Heart left ventricle (tissue), 16 donors: Measurements from ENCODE around the gene TFIP11. TPM values are rescaled to one million over a fixed set of nuclear protein-coding genes. Genes with fewer than 3 reads are reported as not detected.

Experiments used
- ATAC-seq, 4 donors: fragments of 200-7000 bp; cut with Tn5 transposase; one replicate each; pipeline ENCODE4 v1.9.1; 2020 to 2022; ENCODE audit warnings: moderate library complexity in 4 of 4, mild to moderate bottlenecking in 3 of 4, moderate number of reproducible peaks in 1 of 4
- DNase-seq, 5 donors: peaks; one replicate each; pipeline ENCODE4 v3.0.0-alpha.2; 2020
- H3K27ac ChIP-seq, 12 donors: fragments of 200-600 bp; sonication (generic) in 4 of 12; one replicate each; pipeline versions ENCODE4 v1.5.0 to v1.8.0; 2016 to 2022; ENCODE audit warnings: mild to moderate bottlenecking in 2 of 12
- H3K27me3 ChIP-seq, 9 donors: fragments of 200-600 bp; sonication (generic) in 2 of 9; one replicate each; pipeline versions ENCODE4 v1.5.1 to v1.8.0; 2016 to 2022; ENCODE audit warnings: mild to moderate bottlenecking in 3 of 9
- H3K36me3 ChIP-seq, 9 donors: fragments of 200-600 bp; sonication (generic) in 2 of 9; one replicate each; pipeline versions ENCODE4 v1.5.0 to v1.8.0; 2018 to 2022; ENCODE audit warnings: mild to moderate bottlenecking in 2 of 9
- H3K4me1 ChIP-seq, 12 donors: fragments of 200-600 bp; sonication (generic) in 4 of 12; one replicate each; pipeline versions ENCODE4 v1.5.0 to v1.8.0; 2016 to 2022; ENCODE audit warnings: mild to moderate bottlenecking in 3 of 12
- H3K4me3 ChIP-seq, 12 donors: fragments of 200-600 bp; sonication (generic) in 4 of 12; one replicate each; pipeline versions ENCODE4 v1.5.0 to v1.8.0; 2017 to 2022; ENCODE audit warnings: mild to moderate bottlenecking in 9 of 12, moderate library complexity in 4 of 12
- H3K9me3 ChIP-seq, 12 donors: fragments of 200-600 bp; sonication (generic) in 4 of 12; one replicate each; pipeline versions ENCODE4 v1.5.0 to v1.8.0; 2016 to 2022; ENCODE audit warnings: mild to moderate bottlenecking in 1 of 12
- POLR2A ChIP-seq, 2 donors: fragments of 450-650 bp; IDR thresholded peaks; one replicate each; pipeline ENCODE4 v1.6.1; 2017; ENCODE audit warnings: antibody characterized with exemption in 2 of 2, mild to moderate bottlenecking in 2 of 2, moderate library complexity in 2 of 2
- WGBS, 4 donors: extraction: QIAGEN DNeasy Blood & Tissue Kit in 2 of 4; methylation state at CpG; one replicate each; pipeline versions ENCODE4 v1.1.5 to v1.1.7; 2013 to 2018; 5-methylcytosine and 5-hydroxymethylcytosine counted together
- intact Hi-C, 10 donors: fragments of 100-400 bp; cut with DNase I; formaldehyde crosslinking; loops; one replicate each; pipeline versions ENCODE4 v1.11.1 to v1.14.2; 2022
- polyA plus RNA-seq, 2 donors: library from polyadenylated mRNA; stranded (reverse); fragments of 200-250 nt; gene quantifications; one replicate each; pipeline ENCODE4 v1.2.3, GENCODE V29; 2013
- total RNA-seq, 9 donors: library from RNA; depleted of rRNA in 2 of 9; stranded (reverse); fragments of >200 nt in 2 of 9; fragmentation: NEBNext Ultra II Directional in 3 of 9; extraction: Animal tissue kit (Norgen Biotek cat#: 25700) in 3 of 9; gene quantifications; one replicate each; pipeline versions ENCODE4 v1.1.0 to v1.2.4, GENCODE V29; 2016 to 2023
- TF ChIP-seq, protein P1 (sequence below), 12 donors: fragments of 200-600 bp; sonication (generic) in 4 of 12; IDR thresholded peaks; one replicate each; pipeline versions ENCODE4 v1.5.0 to v1.8.0; 2018 to 2022; ENCODE audit warnings: antibody characterized with exemption in 12 of 12, mild to moderate bottlenecking in 5 of 12
- donor health status: ischemic (EF 13 %, LVEDD 7.1; RV severe dilation, severe dysfunction).
- donor health status: healthy with polysubstance abuse.
- donor health status: DM: no; HTN: yes; CAD: no.
- donor health status: DM: no; HTN: no; CAD: no.
- donor health status: ischemic (EF 25% LVEDD 6.9; RV normal size, moderate dysfunction).
- donor health status: ischemic (EF 25% LVEDD 5.7; RV mildly dilated, moderate dysfunction).
- donor health status: healthy.
- donor health status: DM: yes; HTN: yes; CAD: no.
- donor health status: ischemic (EF 35%, LVEDD 5.7; RV mildly dilated, moderate dysfunction).
- donor health status: nonischemic (EF 11% LVEDD 7.7; RV severe dilation, severe dysfunction).
- donor health status: DM: yes; HTN: yes; CAD: no.
- donor health status: PGD.
- donor health status: ischemic (EF 29% LVEDD 5.4; RV normal size, mild dysfunction).
- donor health status: nonischemic (EF 23%, LVEDD 6.1; RV moderate dilation, normal function).

TFIP11 gene
- total and polyA plus RNA-seq, 11 donors: 15.1 to 28.0 (median 23.1) TPM

- ATAC-seq: no peak
- WGBS, 4 donors: 92 to 99% (median 96%) methylated on average over 2 of the region's 2 CpGs
- H3K27me3 ChIP-seq: no peaks in the 10 kb centered on the region
- H3K4me1 ChIP-seq: peaks cover 0 to 6% (median 0%) of the 10 kb centered on the region in 12 donors
- no peak overlapping the region for H3K27ac ChIP-seq
- intact Hi-C loops: no loop called here
- TF ChIP-seq, protein P1, sequence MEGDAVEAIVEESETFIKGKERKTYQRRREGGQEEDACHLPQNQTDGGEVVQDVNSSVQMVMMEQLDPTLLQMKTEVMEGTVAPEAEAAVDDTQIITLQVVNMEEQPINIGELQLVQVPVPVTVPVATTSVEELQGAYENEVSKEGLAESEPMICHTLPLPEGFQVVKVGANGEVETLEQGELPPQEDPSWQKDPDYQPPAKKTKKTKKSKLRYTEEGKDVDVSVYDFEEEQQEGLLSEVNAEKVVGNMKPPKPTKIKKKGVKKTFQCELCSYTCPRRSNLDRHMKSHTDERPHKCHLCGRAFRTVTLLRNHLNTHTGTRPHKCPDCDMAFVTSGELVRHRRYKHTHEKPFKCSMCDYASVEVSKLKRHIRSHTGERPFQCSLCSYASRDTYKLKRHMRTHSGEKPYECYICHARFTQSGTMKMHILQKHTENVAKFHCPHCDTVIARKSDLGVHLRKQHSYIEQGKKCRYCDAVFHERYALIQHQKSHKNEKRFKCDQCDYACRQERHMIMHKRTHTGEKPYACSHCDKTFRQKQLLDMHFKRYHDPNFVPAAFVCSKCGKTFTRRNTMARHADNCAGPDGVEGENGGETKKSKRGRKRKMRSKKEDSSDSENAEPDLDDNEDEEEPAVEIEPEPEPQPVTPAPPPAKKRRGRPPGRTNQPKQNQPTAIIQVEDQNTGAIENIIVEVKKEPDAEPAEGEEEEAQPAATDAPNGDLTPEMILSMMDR (IDR thresholded peaks at IDR 0.05): no peak
- TF ChIP-seq POLR2A (IDR thresholded peaks at IDR 0.05): no peak
- peaks cover 0 to 100% (median 99%) of the 10 kb centered on the region in 9 donors for H3K36me3 ChIP-seq
- no peaks in the 10 kb centered on the region for H3K9me3 ChIP-seq
- no peak overlapping the region for H3K4me3 ChIP-seq
- DNase-seq: no peak
Measured at GRCh38 chr22:26470807-26471206, 41.5 kb downstream of the TFIP11 start.

- peaks cover 0 to 100% (median 95%) of the 10 kb centered on the region in 9 donors for H3K36me3 ChIP-seq
- TF ChIP-seq, protein P1 (IDR thresholded peaks at IDR 0.05): no peak
- no peak for TF ChIP-seq POLR2A (IDR thresholded peaks at IDR 0.05)
- DNase-seq (no peak), ATAC-seq (no peak)
- intact Hi-C loops: loop anchor here in 2 of 10 donors (10.0 kb wide), 1 partner anchor 101 kb away; no protein-coding TSS in a partner anchor
- WGBS, 4 donors: 86 to 94% (median 90%) methylated on average over 5 of the region's 5 CpGs
- no peak overlapping the region for H3K4me3 ChIP-seq
- H3K27me3 ChIP-seq: no peaks in the 10 kb centered on the region
- no peaks in the 10 kb centered on the region for H3K9me3 ChIP-seq
- H3K4me1 ChIP-seq: peaks cover 0 to 9% (median 0%) of the 10 kb centered on the region in 12 donors
- no peak overlapping the region for H3K27ac ChIP-seq
Measured at GRCh38 chr22:26466196-26466595, 46.1 kb downstream of the TFIP11 start.

DNA sequence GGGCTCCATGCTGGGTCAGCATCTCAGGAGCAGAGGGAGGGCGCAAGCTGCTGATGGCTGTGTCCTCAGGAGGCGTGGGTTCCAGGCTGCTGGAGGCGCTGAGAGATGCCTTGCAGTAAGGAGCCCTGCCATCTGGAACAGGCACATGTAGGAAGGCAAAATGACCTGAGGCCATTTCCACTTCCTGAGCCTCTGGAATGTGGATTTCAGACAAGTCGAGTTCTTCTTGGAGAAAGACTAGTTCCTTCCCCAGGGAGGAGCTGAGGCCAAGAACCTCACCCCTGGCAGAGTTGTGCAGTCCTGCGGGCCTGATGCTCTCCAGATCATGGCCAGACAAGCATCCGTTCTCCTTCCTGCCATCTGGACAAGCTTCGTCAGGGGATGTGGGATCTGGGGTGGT lies 48.0 kb downstream of the TFIP11 start:
- H3K27me3 ChIP-seq: no peaks in the 10 kb centered on the region
- no peak overlapping the region for H3K4me3 ChIP-seq
- H3K36me3 ChIP-seq: peaks cover 0 to 98% (median 88%) of the 10 kb centered on the region in 9 donors
- H3K27ac ChIP-seq: no peak overlapping the region
- intact Hi-C loops: loop anchor here in 7 of 10 donors (5.0 to 10.0 kb wide), 4 partner anchors 67 to 102 kb away; no protein-coding TSS in a partner anchor
- H3K9me3 ChIP-seq: no peaks in the 10 kb centered on the region
- WGBS, 4 donors: 53 to 70% (median 65%) methylated on average over 6 to 7 of the region's 7 CpGs
- DNase-seq (peak in 2 of 5 donors; percentile 13 to 49), ATAC-seq (peak in 3 of 4 donors; percentile 16 to 53 (median 40))
- TF ChIP-seq POLR2A (IDR thresholded peaks at IDR 0.05): no peak
- TF ChIP-seq, protein P1 (IDR thresholded peaks at IDR 0.05): no peak
- H3K4me1 ChIP-seq: peaks cover 0 to 9% (median 0%) of the 10 kb centered on the region in 12 donors

GRCh38 chr22:26463688-26464087 lies 48.6 kb downstream of the TFIP11 start:
- intact Hi-C loops: loop anchor here in 7 of 10 donors (5.0 to 10.0 kb wide), 4 partner anchors 66 to 101 kb away; no protein-coding TSS in a partner anchor
- H3K27me3 ChIP-seq: no peaks in the 10 kb centered on the region

More at GRCh38 chr22:26463688-26464087, 48.6 kb downstream of the TFIP11 start:
- H3K4me1 ChIP-seq: peaks cover 0 to 9% (median 0%) of the 10 kb centered on the region in 12 donors
- no peak overlapping the region for H3K4me3 ChIP-seq
- no peak overlapping the region for H3K27ac ChIP-seq
- H3K9me3 ChIP-seq: no peaks in the 10 kb centered on the region
- 76 to 92% (median 81%) methylated on average over 8 to 9 of the region's 9 CpGs for WGBS, 4 donors
- peaks cover 0 to 98% (median 82%) of the 10 kb centered on the region in 9 donors for H3K36me3 ChIP-seq
- TF ChIP-seq, protein P1 (IDR thresholded peaks at IDR 0.05): no peak
- no peak for TF ChIP-seq POLR2A (IDR thresholded peaks at IDR 0.05)
- ATAC-seq (peak in 2 of 4 donors; percentile 20 to 42), DNase-seq (no peak)
